ENCODE results near the gene FBXL7.

The FBXL7 gene

DNA sequence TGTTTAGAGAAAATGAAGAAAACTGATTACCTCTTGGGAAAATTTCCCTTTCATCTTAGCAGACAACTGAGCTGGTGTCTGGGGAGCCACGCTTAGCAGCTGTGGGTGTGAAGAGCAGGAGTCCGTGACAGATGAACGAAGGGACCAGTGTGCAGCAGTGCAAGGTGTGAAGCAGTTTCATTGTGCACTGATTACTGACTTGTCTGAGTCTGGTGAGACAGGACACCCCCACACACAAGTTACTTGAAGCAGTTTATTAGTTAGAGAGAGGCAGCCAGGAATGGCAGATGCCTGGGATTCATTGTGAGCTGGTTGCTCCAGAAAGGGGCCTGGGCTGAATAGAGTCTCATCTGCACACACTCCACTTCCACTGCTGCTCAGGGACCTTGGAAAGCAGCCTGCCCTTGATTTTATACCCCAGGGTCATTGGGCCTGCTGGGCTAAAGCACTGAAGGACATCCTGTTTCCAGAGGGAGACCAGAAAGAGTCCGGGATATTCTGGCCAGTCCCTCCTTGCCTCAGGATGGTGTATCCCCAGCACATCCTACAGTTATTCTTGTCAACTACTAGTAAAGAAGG, 47.4 kb downstream of the FBXL7 start:
- DNase-seq = no peak

DNA sequence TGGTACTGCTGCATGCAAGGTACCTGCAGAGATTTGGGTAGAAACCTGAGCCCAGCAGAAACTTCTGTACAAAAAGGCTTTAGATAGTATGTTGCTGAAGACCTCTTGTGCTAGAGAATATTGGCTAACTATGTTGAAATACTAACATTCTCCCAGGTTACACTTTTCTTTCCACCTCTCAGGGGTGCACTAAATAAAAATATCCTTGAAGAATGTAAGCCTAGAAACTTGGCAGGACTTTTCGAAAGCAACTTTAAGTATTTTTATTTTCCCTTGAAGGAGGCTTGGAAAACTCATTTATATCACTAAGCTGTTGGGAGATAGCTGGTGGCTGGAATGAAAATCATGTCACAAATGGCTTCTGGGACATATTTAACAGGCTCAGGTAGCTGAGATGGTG, 50.0 kb downstream of the FBXL7 start:
- DNase-seq = no peak

DNA sequence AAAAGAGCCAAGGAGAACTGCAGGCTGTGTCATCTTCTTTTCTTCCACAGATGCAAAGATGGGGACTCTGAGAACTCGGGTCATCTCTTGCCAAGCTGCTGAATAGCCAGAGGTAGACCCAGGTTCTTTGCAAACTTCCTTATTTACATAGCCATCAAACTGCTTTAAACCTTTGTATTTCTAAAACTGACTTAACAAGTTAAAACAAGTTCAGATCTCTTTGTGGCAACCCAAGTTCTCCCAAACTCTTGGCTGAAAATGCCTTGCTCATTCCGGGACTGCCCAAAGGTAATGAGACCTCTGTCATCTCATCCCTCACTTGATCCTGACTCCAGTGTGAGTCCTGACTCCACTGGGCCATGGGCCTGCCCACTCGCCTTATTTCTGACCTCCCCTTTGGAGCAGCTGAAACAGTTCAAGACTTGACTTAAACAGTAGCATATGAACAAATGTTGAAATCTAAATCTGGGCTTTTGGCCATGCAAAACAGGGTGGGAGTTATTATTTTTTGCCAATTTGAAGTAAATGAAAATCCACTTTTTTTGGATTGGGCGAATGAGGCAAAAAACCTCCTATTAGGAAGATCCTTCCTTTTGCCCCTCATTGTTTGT, 50.6 kb downstream of the FBXL7 start:
- DNase-seq = no peak

DNA sequence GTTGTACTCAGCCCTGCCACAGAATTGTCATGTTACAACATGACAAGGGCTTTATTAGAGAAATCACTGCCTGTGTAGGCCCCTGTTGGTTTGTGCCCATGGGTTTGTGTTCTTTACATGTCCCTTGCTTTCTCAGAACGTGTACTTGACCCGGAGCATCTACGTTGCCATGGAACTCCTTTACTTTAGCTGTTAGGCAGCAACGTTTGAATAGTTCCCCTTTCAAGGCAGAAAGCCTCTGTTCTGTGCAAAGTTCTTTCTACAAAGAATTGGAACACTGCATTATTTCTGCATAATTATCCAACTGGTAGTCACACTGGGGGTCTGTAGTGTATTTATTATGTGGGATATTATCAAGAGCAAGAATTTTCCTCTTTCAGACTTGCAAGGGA, 51.1 kb downstream of the FBXL7 start:
- no peak for DNase-seq

DNA sequence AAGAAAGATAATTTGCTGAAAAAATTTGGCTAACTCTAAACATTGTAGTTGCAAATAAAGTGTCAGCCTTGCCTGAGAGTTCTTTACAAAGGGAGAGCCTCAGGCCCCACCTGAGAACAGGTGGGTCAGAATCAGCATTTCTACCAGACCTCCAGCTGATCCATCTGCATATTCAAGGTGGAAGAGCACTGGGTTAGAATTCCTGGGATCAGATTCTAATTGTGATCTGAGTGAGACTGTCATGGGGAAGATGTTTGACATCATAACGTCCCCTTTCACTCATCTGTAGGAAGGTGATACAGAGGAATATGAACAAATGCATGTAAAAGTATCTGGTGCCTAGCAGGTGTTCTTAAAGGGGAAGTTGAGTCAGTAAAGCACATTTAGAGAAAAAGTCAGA, 54.6 kb downstream of the FBXL7 start:
- no peak for DNase-seq

DNA sequence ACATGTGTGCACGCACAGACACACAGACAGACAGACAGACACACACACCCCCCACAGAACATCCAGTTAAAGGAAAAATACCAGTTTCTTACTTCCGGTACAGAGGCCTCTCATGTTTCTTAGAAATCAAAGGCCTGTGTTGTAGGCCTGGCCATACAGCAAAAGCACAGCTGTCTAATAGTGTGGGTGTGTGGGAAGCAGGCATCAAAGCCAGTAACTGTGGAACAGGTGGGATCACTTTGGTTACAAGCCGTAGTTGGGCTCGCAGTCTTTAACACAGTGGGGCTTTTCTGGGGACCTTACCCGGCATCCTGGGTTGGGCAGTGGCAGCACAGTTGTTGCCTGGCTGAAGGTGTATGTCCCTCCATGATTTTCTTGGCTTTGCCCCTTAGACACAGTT, 55.2 kb downstream of the FBXL7 start:
- no peak for DNase-seq

DNA sequence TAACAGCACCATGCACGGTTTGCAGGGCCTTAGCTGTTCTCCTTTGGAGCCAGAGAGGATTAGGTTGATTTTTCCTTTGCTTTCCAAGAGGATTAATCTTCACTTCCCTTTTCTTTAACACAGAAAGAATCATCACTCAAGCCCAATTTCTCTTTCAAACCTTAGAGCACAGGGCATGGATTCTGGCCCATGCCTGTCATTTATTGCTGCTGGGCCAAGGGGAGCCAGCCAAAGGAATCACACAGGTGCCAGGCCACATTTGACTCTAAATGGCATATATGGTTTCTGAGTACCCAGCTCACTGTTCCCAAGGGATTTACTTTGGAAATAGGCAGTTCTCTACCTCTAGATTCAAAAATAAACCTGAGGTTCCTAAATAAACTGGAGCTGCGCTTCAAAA, 58.3 kb downstream of the FBXL7 start:
- DNase-seq = no peak

DNA sequence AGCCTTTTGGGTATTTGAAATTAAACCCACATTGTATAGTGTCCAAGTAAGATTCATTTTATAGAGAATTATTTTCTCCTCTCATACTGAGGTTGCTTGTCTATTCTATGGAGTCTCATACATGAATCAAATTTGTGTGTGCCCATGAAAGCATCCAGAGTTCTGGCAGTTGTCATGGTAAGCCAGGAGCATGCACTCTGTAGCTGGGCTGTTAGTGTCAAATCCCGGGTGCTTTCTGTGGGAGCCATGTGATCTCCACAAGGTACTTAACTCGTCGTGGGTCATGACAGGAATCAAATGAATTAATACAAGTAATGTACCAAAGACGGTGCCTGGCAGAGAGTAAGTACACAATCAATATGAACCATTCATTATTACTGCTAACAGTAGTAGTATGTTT, 58.7 kb downstream of the FBXL7 start:
- no peak for DNase-seq

DNA sequence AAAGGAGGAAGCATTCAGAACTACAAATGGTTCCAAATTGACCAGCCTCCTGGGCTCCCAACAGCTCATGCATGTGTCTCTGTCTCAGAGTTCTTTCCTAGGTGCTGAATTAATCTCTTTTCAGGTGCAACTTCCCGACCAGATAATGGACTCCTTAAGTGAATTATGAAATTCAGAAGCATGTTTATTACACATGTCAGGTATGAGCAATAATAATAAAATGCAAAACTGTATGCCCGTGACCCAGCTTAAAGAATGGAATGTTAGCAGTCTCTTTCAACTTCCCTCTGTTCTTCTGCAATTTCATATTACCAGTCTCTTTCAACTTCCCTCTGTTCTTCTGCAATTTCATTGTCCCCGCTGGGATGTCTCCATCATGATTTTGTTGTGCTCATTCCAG, 60.4 kb downstream of the FBXL7 start:
- no peak for DNase-seq

DNA sequence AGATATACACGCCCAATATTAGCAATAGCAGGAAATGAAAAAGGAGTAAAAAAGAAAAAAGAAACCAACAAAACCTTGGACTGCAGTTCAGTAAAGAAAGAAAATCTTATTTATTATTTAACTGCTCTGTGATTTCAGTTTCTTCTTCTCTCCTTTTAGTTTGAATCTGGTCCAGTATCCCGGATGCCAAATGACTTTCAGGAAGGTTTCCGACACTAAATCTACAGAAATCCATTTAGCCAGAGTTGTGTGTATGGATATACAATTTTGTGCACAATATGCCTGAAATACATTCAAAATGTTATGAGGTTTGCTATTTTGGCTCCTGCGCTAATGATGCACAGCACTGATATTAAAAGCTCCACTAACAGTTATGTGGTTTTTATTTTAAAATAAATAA, 64.5 kb downstream of the FBXL7 start:
- DNase-seq = no peak

DNA sequence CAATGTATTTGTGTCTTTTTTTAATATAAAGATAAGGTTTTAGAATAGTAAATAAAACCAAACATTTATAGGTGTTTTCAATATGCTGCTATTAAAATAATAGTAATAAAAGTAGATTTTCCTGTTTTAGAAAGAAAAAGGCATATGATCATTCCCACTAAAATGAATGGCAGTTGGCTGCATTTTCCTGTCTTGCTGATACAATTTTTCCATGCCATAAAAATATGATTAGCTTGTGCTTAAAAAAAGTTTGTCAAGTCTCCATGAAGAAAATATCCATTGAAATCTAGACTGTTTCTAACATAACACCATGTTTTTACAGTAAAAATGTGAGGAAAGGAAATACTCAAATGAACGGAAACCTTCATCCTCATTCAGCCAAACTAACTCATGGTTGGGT, 65.0 kb downstream of the FBXL7 start:
- DNase-seq = no peak

DNA sequence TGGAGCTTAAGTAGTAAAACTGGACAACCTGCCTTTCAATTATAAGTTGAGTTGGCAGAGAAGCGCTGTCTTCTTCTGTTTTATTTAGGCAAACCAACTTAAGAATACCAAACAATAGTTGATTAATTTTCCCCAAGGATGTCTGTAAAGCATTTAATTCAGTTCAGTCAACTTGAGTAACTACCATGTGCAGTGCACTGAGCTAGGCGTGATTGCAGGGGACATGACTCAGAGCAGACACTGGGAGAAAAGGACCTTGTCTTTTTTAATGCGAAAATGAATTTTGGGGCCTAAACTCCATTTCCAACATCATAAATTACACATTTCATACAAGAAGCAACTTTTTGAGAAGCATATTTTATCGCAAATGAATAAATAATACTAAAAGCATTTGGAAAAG, 66.3 kb downstream of the FBXL7 start:
- no peak for DNase-seq

DNA sequence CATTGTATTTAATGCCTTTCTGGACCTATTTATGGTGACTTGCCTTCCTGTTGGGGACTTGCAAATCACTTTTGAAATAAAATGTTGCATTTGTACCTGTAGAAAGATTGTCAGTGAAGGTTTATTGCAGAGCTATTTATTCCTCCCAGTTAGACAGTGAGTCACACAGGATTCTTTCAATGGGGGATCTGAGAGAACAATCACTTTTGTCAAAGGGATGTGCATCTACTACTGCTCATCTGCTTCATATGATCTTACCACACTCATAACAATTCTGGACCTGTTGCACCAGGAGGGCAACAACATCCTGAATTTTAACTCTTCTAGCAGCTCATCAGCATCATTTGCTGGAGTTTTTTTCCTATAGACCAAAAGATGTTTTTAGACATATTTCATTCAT, 66.8 kb downstream of the FBXL7 start:
- DNase-seq = no peak

DNA sequence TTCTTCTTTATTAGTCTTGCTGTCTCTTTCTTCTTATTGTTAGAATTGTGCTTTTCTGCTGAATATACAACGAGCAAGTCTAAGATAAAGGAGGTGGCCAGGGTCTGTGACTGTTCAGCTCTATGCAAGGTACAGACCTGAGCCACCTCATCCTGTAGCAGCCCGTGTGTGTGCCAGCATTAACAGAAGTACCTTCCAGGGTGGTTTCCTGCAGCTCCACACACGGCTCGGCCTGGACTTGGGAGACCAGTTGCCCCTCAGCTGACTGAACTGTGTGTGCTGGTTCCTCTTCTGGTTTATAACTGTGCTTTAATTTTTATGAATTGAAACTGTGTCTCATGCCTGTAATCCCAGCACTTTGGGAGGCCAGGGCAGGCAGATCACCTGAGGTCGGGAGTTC, 70.5 kb downstream of the FBXL7 start:
- no peak for DNase-seq

DNA sequence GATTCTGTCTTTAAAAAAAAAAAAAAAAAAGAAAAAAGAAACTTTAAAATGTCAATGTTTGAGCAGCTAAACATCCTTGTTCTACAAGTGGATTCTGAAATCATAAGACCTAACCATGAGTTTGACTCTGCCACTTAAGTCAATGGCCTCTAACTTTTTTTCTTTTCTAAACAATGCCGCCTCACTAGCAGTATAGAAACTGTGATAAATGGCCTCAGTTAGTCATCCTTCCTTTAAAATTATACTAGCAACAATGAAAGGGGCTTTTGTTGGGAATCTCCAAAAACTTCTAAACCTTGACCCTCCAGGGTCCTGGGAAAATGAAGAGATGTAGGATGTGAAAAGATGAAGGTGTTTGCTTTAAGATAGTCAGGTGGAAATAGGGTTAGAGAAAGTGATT, 71.1 kb downstream of the FBXL7 start:
- no peak for DNase-seq

DNA sequence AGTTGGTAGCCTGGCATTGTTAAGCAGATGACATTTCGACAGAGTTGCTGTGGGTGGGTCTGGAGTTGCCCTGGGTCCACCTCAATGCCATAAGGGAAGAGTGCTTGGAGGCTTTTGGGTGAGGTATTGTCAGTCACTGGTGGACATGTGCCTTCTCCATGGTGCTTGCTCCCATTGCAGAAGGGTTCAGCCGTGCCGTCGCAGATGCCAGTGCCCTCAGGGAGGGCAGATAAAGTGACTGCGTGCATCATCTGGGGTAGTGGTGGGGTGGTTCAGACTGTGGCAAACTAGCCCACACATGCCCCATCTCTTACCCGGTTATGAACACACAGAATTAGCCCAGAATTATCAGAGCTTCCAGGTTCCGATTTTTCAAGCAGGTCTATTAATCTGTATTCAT, 71.6 kb downstream of the FBXL7 start:
- DNase-seq = no peak

DNA sequence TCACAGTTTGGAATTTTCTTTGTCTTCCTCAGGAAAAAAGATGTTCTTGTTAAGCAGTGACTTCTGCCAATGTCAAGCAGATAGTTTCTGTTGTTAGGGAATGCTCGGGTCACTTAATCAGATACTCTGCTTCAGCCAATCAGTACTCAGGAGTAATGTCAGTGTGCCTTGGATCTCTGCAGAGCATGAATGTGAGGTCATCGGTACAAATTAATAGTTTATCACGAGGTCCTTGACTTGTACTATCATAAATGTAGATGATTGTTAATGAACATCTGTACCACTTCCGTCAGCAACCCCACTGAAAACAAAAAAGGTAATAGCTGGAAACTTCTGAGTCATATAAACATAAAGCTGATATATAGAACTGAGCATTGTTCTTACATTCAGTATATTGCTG, 73.6 kb downstream of the FBXL7 start:
- no peak for DNase-seq

DNA sequence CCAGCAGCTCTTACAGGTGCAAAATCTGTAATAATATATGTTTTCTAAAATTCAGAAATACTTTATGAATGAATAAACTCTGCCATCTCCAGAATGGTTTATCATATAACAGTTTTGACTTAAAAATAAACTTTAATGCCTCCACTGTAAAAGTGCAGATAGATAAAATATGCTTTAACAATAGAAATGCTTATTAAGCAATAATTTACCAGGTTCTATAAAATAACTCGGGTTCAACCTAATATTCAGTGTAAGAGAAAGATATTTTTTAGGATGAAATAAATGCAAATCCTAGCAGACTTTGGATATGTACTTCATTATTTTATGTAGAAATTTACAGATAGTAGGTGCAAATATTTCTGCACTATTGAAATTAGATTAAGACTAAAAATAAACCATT, 74.1 kb downstream of the FBXL7 start:
- DNase-seq = no peak

DNA sequence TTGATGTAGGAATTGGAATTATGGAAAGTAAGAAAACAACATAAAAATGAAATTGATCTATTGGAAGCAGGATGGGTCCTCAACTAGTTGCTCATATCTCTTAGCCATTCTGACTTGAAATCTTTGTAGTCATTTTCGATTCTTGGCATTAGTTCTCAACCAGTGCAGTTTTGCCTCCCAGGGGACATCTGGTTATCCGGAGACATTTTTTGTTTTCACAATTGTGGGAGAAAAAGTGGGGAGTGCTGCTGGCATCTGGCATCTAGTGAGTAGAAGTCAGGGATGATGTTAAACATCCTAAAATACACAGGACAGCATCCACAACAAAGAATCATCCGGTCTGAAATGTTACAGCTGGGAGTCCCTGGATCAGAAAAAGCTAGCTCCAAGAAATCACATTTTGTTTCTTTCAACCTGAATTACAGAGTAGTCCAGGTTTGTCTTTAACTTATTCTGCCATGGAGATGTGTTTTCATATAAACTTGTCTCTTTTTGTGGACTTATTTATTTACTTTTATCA, 74.9 kb downstream of the FBXL7 start:
- no peak for DNase-seq

DNA sequence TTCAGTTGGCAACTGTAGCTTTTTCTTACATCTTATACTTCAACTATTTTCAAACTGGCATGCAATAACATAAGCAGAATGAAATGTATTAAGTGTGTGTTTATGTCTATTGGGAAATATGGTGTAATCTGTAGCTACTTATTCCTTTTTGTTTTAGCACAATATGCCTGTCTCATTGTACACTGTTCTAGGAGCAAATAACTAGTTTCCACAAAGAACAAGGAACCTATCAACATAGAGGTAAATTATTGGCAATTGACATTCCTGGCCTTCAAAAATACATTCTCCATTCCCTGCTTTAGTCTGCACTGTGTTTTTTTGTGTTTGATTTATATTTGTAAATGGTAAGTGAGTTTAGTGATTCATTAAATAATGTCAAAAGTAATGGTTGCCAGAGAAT, 75.7 kb downstream of the FBXL7 start:
- DNase-seq = no peak

DNA sequence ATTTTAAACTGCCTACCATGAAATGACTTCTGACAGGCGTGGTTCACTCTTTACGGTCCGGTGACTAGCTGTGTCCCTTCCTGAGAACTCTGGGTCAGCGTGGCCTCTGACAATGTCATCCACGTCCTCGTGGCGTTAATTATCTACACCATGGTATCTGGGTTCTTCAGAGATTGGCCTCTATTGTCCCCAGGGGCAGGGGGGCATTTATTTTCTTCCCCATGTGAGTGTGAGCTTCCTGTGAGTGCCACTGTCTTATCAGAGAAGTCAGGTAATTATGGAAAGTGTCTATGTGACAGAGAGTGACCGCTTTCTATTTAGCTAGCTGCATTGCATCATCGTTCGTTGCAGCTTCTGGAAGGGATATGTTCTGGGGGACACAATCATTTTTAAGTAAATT, 77.2 kb downstream of the FBXL7 start:
- no peak for DNase-seq

DNA sequence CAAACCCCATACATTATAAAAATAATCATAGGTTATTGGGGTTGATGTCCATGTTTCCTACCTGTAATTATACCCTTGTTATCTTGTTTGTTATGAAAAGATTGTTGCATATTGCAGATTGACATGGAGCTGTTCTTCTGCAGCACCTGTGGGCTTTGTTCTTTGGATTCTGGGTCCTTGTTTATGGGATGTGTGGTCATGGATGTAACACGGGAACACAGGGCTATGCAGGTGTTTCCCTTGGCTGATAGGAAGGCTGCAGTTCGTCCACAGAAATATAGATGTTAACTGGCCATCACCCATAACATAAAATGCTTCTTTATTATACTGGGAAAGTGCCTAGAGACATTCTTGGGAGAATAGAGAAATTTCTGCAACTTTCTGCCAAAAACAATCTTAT, 77.9 kb downstream of the FBXL7 start:
- no peak for DNase-seq

DNA sequence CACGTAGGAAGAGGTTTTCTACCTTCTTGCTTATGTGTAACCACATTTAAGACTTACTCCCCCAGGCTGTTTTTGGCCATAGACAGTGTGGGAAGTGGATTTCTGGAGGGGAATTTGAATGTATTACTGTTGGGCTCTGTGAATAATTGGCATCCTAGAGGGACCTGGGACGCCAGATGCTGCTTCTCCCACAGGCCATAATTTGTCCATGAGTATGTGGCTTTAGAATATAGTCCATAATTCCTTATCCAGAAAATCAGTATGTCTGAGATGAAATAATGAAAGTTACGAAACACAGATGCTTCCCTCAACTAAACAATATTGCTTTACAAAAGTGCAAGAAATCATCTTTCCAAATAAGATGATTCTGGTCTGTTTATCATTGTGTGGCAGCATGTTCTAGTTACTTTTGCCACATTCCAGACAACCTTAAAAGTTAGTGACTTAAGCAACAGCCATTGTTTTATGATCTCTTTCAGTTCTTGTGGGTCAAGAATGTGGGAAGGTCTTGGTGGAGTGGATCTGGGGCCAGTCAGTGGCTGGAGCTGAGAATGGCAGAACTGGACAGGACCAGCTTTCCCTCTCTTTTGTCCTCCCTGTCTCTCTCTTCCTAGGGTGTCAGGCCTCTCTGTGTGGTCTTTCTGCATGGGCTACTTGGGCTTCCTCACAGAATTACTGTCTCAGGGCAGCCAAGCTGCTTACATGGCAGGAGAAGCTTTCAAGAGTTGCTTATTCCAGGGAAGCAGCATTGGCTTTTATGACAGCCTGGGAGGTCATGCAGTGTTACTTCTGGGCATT, 79.4 kb downstream of the FBXL7 start:
- DNase-seq = no peak

DNA sequence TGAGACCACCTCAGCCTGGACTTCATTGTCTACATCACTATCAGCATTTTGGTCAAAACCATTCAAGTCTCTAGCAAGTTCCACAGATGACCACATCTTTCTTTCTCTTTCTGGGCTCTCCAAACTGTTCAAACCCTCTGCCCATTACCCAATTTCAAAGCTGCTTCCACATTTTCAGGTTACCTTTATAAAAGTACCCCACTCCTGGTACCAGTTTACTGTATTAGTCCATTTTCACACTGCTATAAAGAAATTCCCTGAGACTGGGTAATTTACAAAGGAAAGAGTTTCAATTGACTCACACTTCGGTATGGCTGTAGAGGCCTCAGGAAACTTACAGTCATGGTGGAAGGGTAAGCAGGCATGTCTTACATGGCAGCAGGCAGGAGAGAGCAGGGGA, 84.5 kb downstream of the FBXL7 start:
- no peak for DNase-seq

DNA sequence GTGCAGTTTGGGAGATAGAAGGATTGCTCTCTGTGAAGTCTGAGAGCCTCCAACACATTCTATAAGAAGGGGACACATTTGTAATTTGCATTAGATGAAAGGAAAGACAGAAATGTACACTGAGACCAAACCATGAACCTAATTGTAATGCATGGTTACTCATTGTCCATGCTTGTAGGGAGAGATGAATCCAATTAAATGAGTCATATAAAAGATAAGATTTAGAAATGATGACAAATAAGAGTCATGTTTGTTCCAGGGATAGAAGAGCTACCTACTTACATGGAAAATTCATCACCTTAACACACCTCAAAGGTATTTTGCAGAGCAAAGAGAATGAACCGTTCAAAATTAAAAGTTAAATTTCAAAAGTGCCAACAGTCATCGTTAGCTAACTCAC, 85.1 kb downstream of the FBXL7 start:
- no peak for DNase-seq
